ENCODE results near the gene SH3GL1. TPM values are rescaled to one million over a fixed set of nuclear protein-coding genes. Genes with fewer than 3 reads are reported as not detected.

Gene SH3GL1
- total RNA-seq, 2 donors from 2014 or later: 51.1 to 56.6 TPM

- DNase-seq (no peak), ATAC-seq (no peak)
- H3K27me3 Mint-ChIP-seq: no peaks in the 10 kb centered on the region
- H3K4me3 Mint-ChIP-seq: no peak overlapping the region
- H3K36me3 Mint-ChIP-seq (ENCODE audit: low read depth): no peaks in the 10 kb centered on the region
- H3K9me3 ChIP-seq (ENCODE audit: control insufficient read depth, low read length, poor library complexity, severe bottlenecking): no peaks in the 10 kb centered on the region
- peak overlapping the region; percentile 83 for H3K27ac Mint-ChIP-seq
- peaks cover 38% of the 10 kb centered on the region for H3K4me1 Mint-ChIP-seq
Observed at GRCh38 chr19:4373601-4374497, 26.5 kb downstream of the SH3GL1 start.

DNA sequence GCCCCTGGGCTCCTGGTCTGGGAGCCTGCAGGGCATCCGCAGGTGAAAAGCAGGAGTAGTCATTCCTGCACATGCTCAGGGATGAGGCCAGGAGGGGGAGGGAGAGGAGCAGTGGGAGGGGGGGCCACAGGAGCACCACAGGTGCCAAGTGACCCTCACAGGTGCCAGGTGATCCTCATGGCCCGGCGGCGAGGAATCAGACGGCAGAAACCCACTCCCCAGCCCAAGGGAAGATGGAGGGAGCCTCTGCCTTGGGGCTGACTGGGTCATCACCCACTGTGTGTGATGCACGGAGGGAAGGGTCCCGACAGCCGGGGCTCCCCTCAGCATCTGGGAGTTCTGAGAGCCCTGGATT is 27.4 kb downstream of the SH3GL1 start:
- no peaks in the 10 kb centered on the region for H3K27me3 Mint-ChIP-seq
- ATAC-seq (no peak), DNase-seq (no peak)
- H3K4me3 Mint-ChIP-seq: no peak overlapping the region
- H3K4me1 Mint-ChIP-seq: peaks cover 41% of the 10 kb centered on the region
- H3K27ac Mint-ChIP-seq: peak overlapping the region; percentile 83
- no peaks in the 10 kb centered on the region for H3K9me3 ChIP-seq (ENCODE audit: control insufficient read depth, low read length, poor library complexity, severe bottlenecking)
- no peaks in the 10 kb centered on the region for H3K36me3 Mint-ChIP-seq (ENCODE audit: low read depth)

DNA sequence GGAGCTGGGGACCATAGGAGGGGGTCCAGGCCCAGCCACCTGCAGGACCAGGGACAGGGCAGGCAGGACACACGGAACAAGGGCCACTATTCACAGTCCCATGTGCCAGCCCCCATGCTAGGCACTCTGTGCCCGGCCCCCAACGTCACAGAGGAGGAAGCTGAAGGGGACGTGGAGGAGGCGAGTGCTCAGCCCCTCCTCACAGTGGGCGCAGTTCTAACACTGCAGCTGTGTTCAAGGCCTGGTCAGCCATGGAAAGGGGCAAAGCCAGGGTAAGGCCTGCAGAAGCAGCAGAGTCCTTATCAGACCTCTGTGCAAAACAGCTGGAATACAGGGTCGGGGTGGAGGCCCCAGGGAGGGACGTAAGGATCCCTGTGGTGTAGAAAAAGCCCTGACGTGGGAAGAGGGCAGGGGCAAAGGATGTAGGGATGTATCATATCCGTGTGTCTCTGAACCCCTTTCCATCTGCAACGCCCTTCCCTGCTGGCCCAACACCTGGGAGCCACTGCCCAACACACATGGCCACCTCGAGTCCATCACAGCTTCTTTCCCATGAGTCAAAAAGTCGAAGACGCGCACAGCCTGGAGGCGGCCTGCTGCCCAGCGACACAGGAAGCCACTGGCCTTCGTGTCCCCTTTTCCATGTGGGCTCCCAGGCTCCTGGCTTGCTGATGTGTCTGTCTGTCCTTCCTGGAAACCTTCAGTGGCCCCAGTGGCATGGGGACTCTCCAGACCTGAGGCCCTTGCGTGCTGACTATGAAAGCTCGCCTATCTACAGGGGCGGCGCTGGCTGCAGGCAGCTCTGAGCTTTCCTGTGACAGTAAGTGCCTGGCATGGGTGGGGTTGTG is 28.0 kb downstream of the SH3GL1 start:
- Mint-ChIP-seq H3K27ac (peak overlapping the region; percentile 83), H3K36me3 (ENCODE audit: low read depth) (no peaks in the 10 kb centered on the region), H3K4me1 (peaks cover 43% of the 10 kb centered on the region), H3K4me3 (no peak overlapping the region), H3K27me3 (no peaks in the 10 kb centered on the region)
- ATAC-seq: no peak
- no peak for DNase-seq
- H3K9me3 ChIP-seq (ENCODE audit: control insufficient read depth, low read length, poor library complexity, severe bottlenecking): no peaks in the 10 kb centered on the region

GRCh38 chr19:4371247-4372164 is 28.8 kb downstream of the SH3GL1 start:
- no peak overlapping the region for H3K4me3 Mint-ChIP-seq
- DNase-seq: no peak

DNA sequence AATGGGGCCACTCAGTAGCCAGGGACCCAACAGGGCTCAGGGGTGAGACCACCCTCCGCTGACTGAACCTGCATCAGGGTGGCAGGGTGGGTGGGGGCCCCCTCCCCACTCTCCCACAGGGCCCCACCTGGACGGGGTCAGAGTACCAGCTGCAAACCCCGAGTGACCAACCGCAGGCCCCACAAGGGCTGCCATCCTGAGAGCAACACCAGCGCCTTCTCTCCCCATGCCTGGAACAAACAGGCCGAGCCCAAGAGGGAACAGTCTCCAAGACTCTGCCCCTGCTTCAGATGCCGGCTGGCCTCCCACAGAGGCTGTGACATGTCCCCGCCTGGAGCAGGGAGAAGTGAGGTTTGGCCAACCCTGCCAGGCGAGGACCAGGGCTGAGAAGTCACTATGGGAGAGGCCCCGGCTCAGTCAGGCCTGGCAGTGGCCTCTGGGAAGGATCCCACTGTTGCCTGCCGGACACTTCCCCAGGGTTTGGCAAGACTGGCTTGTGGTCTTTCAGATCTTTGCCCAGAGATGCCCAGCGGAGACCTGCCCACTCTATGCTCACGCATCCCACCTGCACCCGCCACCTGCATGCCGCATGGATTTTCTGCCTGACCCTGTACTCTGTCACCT is 29.8 kb downstream of the SH3GL1 start:
- DNase-seq (no peak), ATAC-seq (no peak)
- Mint-ChIP-seq H3K4me3 (peak overlapping the region; percentile 93), H3K27me3 (no peaks in the 10 kb centered on the region), H3K27ac (peak overlapping the region; percentile 95), H3K36me3 (ENCODE audit: low read depth) (no peaks in the 10 kb centered on the region), H3K4me1 (peaks cover 29% of the 10 kb centered on the region)
- no peaks in the 10 kb centered on the region for H3K9me3 ChIP-seq (ENCODE audit: control insufficient read depth, low read length, poor library complexity, severe bottlenecking)

More at GRCh38 chr19:4371247-4372164, 28.8 kb downstream of the SH3GL1 start:
- H3K4me1 Mint-ChIP-seq: peaks cover 38% of the 10 kb centered on the region
- H3K9me3 ChIP-seq (ENCODE audit: control insufficient read depth, low read length, poor library complexity, severe bottlenecking): no peaks in the 10 kb centered on the region
- no peaks in the 10 kb centered on the region for H3K36me3 Mint-ChIP-seq (ENCODE audit: low read depth)
- no peaks in the 10 kb centered on the region for H3K27me3 Mint-ChIP-seq
- no peak for ATAC-seq
- peak overlapping the region; percentile 95 for H3K27ac Mint-ChIP-seq

DNA sequence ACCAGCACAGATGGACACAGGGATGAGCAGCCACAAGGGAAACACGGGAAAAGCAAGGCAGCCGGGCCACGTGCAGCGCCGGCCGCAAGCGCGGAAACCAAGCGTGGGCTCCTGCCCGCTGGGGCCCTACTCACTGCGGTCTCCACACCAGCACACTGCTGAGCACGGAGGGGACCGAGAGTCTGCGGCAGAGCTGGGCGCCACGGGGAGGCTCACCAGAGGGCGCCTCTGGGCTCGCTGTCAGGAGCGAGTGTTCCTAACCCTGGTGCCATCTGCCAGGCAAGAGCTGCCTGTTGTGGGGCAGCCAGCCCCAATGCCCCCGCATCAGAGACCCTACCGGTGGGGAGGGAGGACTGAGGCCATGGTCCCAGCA is 30.5 kb downstream of the SH3GL1 start:
- Mint-ChIP-seq H3K4me1 (peaks cover 29% of the 10 kb centered on the region), H3K27ac (peak overlapping the region; percentile 95), H3K4me3 (peak overlapping the region; percentile 93), H3K36me3 (ENCODE audit: low read depth) (no peaks in the 10 kb centered on the region), H3K27me3 (no peaks in the 10 kb centered on the region)
- DNase-seq (peak; percentile 53 to 65 (median 56)), ATAC-seq (peak; percentile 77)
- no peaks in the 10 kb centered on the region for H3K9me3 ChIP-seq (ENCODE audit: control insufficient read depth, low read length, poor library complexity, severe bottlenecking)

- Mint-ChIP-seq H3K36me3 (ENCODE audit: low read depth) (no peaks in the 10 kb centered on the region), H3K4me3 (peak overlapping the region; percentile 93), H3K27me3 (no peaks in the 10 kb centered on the region), H3K4me1 (peaks cover 29% of the 10 kb centered on the region), H3K27ac (peak overlapping the region; percentile 95)
- ATAC-seq: peak; percentile 72
- no peaks in the 10 kb centered on the region for H3K9me3 ChIP-seq (ENCODE audit: control insufficient read depth, low read length, poor library complexity, severe bottlenecking)
- DNase-seq: peak; percentile 43 to 58 (median 53)
Observed at GRCh38 chr19:4369109-4369887, 31.0 kb downstream of the SH3GL1 start.

DNA sequence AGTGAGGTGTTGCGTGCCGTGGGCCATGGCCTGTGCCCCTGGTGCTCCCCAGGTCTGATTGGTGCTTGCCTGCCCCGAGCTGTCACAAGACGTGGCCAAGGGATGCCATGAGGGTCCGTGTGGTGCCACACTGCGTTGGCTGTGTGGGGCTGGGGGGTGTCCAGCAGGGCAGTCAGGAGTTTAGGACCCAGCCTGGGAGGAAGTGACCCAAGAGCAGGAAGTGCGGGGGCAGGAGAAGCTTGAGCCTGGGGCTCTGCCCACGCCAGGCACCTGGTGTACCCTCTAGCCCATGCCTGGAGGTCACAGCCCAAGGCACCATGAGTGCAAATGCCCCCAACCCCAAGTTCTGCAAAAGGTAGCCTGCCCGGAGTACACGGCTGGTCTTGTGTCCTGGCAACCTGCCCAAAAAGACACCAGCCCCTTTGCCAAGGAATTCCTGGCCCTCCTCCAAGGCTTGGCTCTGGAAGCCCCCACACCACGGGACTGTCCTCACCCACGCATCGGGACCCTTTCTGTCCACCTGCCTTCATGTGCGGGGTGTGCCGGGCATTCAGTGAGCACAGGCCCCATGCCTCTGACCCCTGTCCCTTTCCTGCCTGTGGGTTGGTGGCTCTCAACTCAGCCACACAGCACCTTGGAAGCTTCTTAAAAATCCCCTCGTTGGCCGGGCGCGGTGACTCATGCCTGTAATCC is 32.1 kb downstream of the SH3GL1 start:
- H3K9me3 ChIP-seq (ENCODE audit: control insufficient read depth, low read length, poor library complexity, severe bottlenecking): no peaks in the 10 kb centered on the region
- DNase-seq: no peak
- no peaks in the 10 kb centered on the region for H3K27me3 Mint-ChIP-seq
- peaks cover 25% of the 10 kb centered on the region for H3K4me1 Mint-ChIP-seq
- H3K4me3 Mint-ChIP-seq: peak overlapping the region; percentile 93
- peak overlapping the region; percentile 95 for H3K27ac Mint-ChIP-seq
- no peak for ATAC-seq
- no peaks in the 10 kb centered on the region for H3K36me3 Mint-ChIP-seq (ENCODE audit: low read depth)

GRCh38 chr19:4367781-4368127 is 32.6 kb downstream of the SH3GL1 start:
- no peaks in the 10 kb centered on the region for H3K27me3 Mint-ChIP-seq
- DNase-seq (no peak), ATAC-seq (no peak)
- no peaks in the 10 kb centered on the region for H3K36me3 Mint-ChIP-seq (ENCODE audit: low read depth)
- peaks cover 25% of the 10 kb centered on the region for H3K4me1 Mint-ChIP-seq
- peak overlapping the region; percentile 95 for H3K27ac Mint-ChIP-seq
- peak overlapping the region; percentile 31 for H3K4me3 Mint-ChIP-seq
- no peaks in the 10 kb centered on the region for H3K9me3 ChIP-seq (ENCODE audit: control insufficient read depth, low read length, poor library complexity, severe bottlenecking)

- H3K4me3 Mint-ChIP-seq: no peak overlapping the region
- H3K9me3 ChIP-seq (ENCODE audit: control insufficient read depth, low read length, poor library complexity, severe bottlenecking): no peaks in the 10 kb centered on the region
- H3K36me3 Mint-ChIP-seq (ENCODE audit: low read depth): no peaks in the 10 kb centered on the region
- no peaks in the 10 kb centered on the region for H3K27me3 Mint-ChIP-seq
- no peak for DNase-seq
- no peak overlapping the region for H3K27ac Mint-ChIP-seq
- H3K4me1 Mint-ChIP-seq: peaks cover 25% of the 10 kb centered on the region
- ATAC-seq: no peak
Observed at GRCh38 chr19:4367336-4367723, 33.0 kb downstream of the SH3GL1 start.

DNA sequence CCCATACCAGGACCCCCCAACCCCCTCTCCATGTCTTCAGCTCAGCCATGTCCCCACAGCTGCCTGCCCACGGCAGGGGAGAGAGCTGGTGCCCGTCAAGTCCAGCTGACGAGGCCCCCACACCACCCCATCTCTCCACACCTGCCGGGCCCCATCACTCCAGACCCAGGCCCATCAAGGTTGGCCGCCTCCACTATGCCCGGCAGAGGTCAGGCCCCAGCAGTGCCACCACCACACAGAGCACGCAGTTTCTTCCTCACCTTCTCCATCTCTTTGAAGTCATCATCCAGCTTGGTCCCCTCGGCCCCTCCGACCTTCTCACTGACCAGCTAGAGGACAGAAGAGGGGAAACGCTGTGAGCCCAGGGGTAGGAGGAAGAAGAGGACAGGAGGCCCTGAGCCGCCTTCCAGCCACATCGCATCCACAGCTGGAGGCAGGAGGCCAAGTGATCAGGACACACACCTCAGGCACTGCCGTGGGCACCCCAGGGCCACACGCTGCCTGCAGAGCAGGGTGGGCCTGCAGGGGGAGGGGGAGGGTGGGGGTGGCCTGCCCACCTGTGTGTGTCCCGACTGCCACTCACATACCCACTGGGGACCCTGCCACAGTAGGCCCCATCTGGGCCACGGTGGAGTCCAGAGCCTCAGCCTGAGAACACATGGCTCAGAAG is 33.5 kb downstream of the SH3GL1 start:
- no peak for DNase-seq
- H3K27ac Mint-ChIP-seq: no peak overlapping the region
- no peak overlapping the region for H3K4me3 Mint-ChIP-seq
- no peak for ATAC-seq
- no peaks in the 10 kb centered on the region for H3K27me3 Mint-ChIP-seq
- no peaks in the 10 kb centered on the region for H3K9me3 ChIP-seq (ENCODE audit: control insufficient read depth, low read length, poor library complexity, severe bottlenecking)
- peaks cover 22% of the 10 kb centered on the region for H3K4me1 Mint-ChIP-seq
- no peaks in the 10 kb centered on the region for H3K36me3 Mint-ChIP-seq (ENCODE audit: low read depth)

All from T-helper 17 cell (primary cell).